Left cardiac atrium (tissue), 4 donors: ENCODE data around the gene THG1L. TPM values are rescaled to one million over a fixed set of nuclear protein-coding genes. Genes with fewer than 3 reads are reported as not detected.
"Not testable (repeated sequence)": the region's sequence is repeated elsewhere in the genome, so short reads cannot be mapped to it uniquely, and the experiment has no call there.

Source experiments
- ATAC-seq, 2 donors: fragments of 200-7000 bp; cut with Tn5 transposase; one replicate each; pipeline ENCODE4 v1.9.1; 2020; ENCODE audit warnings: mild to moderate bottlenecking in 2 of 2, moderate library complexity in 2 of 2
- DNase-seq: peaks from one replicate; pipeline ENCODE4 v3.0.0-alpha.2; 2020
- intact Hi-C, 2 donors: fragments of 100-400 bp; cut with DNase I; formaldehyde crosslinking; loops; one replicate each; pipeline versions ENCODE4 v1.14.1 to v1.15.1; 2022 to 2023
- total RNA-seq, 2 donors: library from RNA; stranded (reverse); fragmentation: NEBNext Ultra II Directional; extraction: Animal tissue kit (Norgen Biotek cat#: 25700); gene quantifications; one replicate each; pipeline ENCODE4 v1.2.1, GENCODE V29; 2021
- donor health status: DM: no; HTN: yes; CAD: no.
- donor health status: DM: no; HTN: yes; CAD: no; lungs with severe emphysema.
- donor health status: DM: yes; HTN: yes; CAD: no.
- donor health status: Dilated cardiomyopathy.

THG1L gene
- total RNA-seq, 2 donors from 2014 or later: 5.6 to 5.9 TPM

DNA sequence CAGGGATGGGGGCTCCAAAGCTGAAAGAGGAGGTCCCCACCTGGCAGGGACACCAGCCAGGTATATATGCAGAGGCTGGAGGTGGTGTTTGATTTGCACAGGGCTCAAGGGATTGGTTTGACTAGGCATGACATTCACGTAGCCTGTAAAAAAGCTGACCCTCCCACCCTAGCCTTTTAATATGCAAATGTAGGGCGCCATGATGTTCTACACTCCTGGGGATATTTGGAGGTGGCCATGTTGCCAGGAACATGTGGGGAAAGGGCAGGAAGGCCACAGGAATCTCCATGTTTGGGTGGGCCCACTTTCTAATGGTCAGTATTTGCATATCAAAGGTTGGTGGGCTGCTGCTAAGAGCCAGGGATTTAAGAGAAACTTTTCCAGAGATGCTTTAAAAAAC lies 12.0 kb upstream of the THG1L start:
- no peak for DNase-seq
- ATAC-seq: no peak

DNA sequence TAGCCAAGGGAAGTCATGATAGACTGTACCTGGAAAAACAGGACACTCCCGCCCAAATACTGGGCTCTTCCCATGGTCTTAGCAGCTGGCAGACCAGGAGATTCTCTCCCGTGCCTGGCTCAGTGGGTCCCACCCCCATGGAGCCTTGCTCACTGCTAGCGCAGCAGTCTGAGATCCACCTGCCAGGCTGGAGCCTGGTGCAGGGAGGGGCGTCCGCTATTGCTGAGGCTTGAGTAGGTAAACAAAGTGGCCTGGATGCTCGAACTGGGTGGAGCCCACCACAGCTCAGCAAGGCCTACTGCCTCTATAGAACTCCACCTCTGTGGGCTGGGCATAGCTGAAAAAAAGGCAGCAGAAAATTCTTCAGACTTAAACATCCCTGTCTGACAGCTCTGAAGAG lies 10.1 kb upstream of the THG1L start:
- ATAC-seq (no peak), DNase-seq (no peak)
- intact Hi-C loops: no loop called here

More for the DNA sequence above, 12.0 kb upstream of the THG1L start:
- intact Hi-C loops: loop anchor here (5.0 to 10.0 kb wide), 4 partner anchors 54 to 374 kb away; a partner anchor contains a TSS

DNA sequence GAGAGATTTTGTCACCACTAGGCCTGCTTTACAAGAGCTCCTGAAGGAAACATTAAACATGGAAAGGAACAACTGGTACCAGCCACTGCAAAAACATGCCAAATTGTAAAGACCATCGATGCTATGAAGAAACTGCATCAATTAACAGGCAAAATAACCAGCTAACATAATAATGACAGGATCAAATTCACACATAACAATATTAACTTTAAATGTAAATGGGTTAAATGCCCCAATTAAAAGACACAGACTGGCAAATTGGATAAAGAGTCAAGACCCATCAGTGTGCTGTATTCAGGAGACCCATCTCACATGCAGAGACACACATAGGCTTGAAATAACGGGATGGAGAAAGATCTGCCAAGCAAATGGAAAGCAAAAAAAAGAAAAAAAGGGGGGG lies 8.3 kb upstream of the THG1L start:
- ATAC-seq, intact Hi-C loops, DNase-seq: not testable (repeated sequence)

DNA sequence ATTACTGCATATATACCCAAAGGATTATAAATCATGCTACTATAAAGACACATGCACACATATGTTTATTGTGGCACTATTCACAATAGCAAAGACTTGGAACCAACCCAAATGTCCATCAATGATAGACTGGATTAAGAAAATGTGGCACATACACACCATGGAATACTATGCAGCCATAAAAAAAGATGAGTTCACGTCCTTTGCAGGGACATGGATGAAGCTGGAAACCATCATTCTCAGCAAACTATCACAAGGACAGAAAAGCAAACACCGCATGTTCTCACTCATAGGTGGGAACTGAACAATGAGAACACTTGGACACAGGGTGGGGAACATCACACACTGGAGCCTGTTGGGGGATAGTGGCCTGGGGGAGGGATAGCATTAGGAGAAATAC lies 4.6 kb upstream of the THG1L start:
- DNase-seq, ATAC-seq, intact Hi-C loops: not testable (repeated sequence)

DNA sequence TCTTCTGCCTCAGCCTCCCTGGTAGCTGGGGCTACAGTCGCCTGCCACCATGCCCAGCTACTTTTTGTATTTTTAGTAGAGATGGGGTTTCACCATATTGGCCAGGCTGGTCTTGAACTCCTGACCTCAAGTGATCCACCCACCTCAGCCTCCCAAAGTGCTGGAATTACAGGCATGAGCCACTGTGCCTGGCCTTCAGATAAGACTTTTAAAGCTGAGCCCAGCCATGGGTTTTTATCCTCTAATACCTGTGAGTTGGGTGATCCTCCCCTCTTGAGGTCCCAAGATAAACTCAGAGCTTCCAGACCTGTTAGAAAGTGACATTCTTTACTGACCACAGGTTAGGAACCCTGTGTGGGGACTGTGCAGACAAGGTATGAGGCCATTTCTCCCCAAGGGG lies 3.4 kb upstream of the THG1L start:
- ATAC-seq, intact Hi-C loops, DNase-seq: not testable (repeated sequence)

DNA sequence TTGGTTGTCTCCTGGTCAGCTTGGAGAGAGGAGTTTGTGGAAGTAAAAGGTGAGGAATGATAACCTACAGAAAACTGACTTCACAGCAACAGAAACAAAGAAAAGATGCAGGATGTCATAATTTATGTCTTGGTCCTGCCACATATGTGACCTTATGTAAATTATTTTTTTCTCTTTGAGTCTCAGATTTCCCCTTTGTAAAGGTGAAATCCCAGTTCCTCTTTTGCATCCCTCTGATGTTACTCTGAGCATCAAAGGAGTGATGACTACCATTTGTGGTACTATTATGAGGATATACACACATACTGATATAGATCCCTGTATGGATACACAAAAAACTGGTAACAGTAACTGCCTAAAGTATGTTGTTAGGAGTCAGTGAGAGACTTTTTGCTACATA lies 1.4 kb upstream of the THG1L start:
- DNase-seq (no peak), ATAC-seq (no peak)
- intact Hi-C loops: no loop called here

DNA sequence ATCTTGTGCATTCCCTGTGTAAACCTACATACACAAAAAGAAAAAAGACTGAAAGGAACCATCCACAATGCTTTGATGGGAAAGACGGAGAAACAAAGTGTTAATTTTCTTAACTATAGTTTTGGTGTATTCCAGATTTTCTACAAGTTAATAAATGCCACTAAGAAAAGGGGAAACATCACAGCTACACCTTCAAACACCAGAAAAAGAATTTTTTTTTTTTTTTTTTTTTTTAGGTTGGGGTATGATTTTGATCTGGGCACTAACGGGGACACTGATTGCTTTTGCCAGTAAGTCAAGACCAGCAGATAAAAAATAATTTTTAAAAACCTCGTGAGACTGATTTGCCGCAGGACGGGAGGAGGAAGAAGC lies 334 bp upstream of the THG1L start:
- ATAC-seq (no peak), DNase-seq (no peak)
- intact Hi-C loops: no loop called here

DNA sequence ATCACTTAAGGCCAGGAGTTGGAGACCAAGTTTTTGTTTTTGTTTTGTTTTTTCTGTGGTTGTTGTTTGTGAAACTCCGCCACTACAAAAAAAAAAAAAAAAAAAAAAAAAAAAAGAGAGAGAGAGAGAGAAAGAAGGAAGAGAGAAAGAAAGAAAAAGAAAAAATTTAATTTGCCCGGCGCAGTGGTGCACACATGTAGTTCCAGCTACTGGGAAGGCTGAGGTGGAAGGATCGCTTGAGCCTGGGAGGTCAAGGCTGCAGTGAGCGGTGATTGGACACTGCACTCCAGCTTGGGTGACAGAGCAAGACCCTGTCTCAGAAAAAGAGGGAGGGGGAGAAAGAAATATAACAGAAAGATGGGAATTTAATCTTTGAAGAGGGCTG lies 902 bp downstream of the THG1L start:
- DNase-seq: no peak
- intact Hi-C loops: no loop called here
- ATAC-seq: no peak

DNA sequence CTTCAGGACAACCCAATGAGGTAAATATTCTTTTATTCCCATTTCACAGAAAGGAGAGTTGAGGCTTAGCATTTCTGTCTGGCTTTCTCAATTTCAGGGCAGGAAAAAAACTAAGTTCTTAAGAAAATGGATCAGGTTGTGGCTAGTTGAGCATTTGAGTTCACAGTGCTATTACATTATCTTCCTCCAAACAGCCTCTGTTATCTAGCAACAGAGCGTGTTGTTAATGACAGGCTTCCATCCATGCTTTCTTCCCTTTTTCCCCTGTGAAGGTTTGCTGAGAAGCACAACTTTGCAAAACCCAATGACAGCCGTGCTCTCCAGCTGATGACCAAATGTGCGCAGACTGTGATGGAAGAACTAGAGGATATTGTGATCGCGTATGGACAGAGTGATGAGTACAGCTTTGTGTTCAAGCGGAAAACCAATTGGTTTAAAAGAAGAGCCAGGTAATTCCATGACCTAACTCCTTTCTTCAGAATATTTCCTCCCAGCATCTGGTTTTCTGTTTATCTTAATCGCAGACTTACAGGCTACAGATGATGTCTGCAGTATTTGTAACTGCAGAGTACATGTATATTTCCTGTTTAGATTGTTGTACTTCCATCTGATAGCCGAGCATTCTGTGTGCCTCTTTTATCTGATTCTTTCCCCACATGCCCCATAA lies 1.5 kb downstream of the THG1L start:
- intact Hi-C loops: no loop called here
- no peak for ATAC-seq

DNA sequence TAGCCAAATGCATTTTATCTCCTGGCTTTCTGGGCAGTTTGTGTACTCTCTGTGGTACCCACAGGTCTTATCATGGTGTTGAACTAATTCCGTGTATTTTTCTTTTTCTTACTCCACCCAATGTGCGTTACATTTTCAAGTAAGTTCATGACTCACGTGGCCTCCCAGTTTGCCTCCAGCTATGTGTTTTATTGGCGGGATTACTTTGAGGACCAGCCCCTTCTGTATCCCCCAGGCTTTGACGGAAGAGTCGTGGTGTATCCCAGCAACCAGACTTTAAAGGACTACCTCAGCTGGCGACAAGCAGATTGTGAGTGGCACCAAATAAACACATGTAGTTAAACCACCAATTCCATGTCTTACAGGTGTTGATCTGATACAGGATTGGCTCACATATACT lies 3.2 kb downstream of the THG1L start:
- DNase-seq: no peak
- no peak for ATAC-seq
- intact Hi-C loops: no loop called here

More for the DNA sequence above, 1.5 kb downstream of the THG1L start:
- DNase-seq: no peak

DNA sequence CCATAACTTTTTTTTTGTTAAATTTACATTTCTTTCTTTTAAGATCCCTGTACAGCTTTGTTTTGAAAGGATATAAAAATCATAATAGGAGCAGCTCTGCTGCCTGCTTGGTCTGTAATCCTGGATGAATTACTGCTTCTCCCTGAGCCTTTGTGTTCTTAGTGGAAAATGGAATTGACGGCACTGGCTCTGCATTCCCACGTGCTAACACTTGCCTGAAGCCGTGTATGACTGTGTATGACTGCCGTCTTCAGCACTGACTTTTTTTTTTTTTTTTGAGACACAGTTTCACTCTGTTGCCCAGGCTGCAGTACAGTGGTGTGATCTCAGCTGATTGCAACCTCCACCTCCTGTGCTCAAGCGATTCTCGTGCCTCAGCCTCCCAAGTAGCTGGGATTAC lies 4.8 kb downstream of the THG1L start:
- intact Hi-C loops: no loop called here
- no peak for DNase-seq
- ATAC-seq: no peak

DNA sequence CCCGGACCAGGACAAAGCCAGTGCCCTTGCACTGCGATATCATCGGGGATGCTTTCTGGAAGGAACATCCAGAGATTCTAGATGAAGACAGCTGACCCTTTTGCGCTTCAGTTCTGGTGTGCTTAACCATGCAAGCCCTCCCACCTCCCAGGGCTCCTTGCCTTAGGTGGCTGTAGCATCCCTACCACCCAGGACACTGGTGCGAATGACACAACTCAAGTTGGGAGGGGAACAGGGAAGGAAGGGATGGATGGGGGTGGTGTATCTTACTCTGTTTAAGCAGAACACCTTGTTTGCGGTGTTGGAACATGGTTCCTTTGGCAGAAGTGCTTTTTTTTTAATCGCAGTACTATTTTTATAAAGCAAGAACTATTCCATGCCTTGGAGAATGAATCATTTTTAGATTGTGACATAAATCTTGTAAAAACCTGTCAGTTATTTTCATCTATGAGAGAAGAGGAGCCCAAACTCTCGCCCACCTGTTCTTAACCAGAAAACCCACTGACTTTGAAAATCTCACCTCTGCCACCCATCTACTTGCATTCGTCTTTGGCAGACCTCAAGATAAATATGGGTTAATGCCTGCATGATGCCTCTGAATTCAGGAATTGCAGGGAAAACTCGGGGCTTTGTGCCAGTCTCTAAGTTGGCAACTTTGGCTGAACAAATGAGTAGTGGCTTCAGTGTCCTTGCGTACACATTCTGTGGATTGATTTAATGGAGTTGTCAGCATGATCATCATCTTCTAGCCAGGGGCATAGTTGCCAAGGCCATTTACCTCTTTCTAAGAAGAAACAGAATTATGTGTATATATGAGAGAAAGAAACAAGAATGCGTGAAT lies 8.4 kb downstream of the THG1L start:
- intact Hi-C loops: no loop called here
- no peak for DNase-seq
- ATAC-seq: no peak

DNA sequence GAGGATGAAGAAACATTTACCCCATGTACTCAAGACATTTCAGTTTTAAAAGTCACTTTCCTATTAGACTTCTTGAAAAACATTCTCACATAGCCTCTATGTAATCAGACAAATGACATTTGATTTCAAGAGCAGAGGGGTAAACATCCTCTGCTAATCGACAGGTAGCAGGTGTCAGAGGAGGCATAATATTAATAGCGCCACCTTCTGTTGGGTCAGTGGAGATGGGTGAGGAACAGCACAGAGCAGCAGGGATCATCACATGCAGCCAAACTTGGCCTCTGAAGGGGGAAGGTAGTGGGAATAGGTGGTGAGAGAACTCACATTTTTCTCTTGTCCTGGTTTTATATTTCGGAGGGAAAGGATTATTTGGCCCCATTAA lies 9.0 kb downstream of the THG1L start:
- intact Hi-C loops: no loop called here
- no peak for ATAC-seq
- no peak for DNase-seq

DNA sequence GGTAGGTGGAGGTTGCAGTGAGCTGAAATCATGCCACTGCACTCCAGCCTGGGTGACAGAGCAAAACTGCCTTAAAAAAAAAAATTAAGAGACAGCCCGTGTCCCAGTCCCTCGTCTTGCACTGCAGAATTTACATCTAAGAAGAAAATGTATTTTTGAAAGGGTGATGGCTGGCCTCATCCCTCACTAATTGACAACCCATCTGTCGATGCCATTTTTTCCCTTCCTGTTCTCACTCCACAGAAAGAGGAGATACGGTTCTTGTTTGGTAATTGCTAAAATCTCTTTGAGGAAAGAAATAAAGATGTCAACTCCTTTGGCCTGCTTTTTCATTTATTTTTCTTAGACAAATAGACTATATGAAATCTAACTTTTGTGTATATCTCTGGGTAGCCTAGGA lies 9.9 kb downstream of the THG1L start:
- DNase-seq: no peak
- intact Hi-C loops: no loop called here

DNA sequence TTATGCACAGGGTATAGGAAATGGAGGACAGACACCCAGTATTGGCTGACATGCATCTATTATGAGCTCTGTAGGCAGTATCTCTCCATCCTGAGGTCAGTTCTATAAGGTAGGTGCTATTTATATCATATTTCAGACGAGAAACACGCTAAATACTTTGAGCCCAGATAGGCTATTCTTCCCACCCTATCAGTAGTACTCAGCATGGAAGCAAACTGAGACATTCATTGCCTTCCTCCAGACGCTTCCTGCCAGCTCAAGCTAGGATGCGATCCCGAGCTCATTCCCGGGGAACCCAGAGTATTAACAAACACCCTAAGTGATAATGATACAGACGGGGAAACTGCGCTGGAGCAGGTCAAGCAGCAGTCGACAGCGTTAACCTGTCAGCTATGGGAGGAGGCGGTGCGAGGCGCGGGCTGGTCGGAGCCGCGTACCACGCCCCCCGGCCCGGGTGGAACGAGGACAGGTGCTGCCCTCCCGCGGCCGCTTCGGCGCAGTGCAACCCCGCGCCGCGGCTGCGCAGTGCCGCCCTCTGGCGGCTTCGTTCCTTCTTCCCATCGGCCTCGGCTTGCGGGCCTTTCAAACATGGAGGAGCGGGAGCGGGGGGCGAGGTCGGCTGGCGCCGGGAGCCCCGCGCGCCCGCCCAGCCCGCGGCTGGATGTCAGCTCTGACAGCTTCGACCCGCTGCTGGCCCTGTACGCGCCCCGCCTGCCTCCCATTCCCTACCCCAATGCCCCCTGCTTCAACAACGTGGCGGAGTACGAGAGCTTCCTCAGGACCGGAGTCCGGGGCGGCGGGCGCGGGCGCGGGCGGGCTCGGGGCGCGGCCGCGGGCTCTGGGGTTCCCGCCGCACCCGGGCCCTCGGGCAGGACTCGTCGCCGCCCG lies 12.2 kb downstream of the THG1L start, which contains the start of gene LSM11:
Gene LSM11, plus strand, starts transcription at position 550 of the 888 bp plus-strand sequence. Its CDS starts 39 bp downstream, at position 589.
- peak; percentile 95 to 98 for ATAC-seq
- intact Hi-C loops: no loop called here
- DNase-seq: peak; percentile 92

More for the DNA sequence above, 9.9 kb downstream of the THG1L start:
- no peak for ATAC-seq

DNA sequence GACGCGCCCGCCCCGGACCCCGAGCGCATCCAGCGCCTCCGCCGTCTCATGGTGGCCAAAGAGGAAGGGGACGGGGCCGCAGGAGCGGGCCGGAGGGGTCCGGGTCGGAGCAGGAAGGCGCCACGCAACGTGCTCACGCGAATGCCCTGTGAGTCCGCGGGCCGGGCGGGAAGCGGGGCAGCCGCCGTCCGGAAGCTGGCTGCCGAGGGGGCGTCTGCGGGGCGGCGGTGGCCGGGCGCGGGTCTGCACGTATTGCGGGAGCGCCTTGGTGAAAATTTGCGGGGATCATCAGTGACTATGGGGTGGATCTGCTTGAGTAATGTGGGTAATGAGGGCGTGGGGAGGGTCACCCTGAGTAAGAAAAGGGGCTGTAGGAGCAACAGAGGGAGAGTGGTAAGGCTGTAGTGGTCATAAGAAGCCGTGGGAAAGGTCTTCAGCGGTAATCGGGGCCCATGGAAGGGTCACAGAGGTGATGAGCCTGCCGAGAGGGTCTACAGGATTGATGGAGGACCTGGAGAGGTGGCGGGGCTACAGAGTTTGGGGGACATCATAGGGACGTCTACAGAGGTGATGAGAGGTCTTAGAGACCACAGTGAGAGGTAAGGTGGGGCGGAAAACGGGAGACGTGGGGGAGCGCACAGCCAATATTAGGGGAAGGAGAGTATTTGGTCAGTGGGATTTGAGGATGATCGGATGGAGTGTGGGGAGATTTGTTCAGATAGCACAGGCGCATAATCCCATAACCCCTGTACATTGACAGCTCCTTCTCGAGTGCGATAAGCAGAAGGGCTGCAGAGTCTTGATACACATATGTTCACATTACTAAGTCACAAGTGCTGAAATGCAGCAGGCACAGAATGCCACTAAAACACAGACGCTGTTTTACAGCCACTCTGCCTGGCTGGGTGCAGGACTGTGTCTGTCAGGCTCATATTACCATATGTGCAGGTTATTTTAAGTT lies 13.1 kb downstream of the THG1L start:
- DNase-seq: peak; percentile 28
- peak in 1 of 2 donors; percentile 25 for ATAC-seq
- intact Hi-C loops: no loop called here

DNA sequence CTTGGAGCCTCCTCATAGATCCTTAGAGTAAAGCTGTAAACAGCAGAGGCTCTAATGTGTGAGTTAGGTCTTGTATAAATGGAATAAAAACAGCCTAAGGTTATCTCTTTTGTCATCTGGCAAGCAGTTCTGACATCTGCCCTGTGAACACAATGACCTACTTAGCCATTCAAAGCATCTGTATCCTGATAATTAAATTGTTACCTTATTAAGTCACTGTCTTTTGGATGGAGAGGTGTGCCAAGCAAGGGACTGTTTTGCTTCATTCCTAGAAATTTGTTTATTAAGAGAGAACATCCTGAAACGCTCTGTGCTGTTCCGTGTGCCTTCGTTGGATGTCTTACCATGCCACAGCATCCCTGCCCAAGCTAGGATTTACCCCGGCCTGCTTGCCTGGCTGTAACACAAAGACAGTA lies 13.8 kb downstream of the THG1L start:
- intact Hi-C loops: no loop called here
- DNase-seq (no peak), ATAC-seq (no peak)

DNA sequence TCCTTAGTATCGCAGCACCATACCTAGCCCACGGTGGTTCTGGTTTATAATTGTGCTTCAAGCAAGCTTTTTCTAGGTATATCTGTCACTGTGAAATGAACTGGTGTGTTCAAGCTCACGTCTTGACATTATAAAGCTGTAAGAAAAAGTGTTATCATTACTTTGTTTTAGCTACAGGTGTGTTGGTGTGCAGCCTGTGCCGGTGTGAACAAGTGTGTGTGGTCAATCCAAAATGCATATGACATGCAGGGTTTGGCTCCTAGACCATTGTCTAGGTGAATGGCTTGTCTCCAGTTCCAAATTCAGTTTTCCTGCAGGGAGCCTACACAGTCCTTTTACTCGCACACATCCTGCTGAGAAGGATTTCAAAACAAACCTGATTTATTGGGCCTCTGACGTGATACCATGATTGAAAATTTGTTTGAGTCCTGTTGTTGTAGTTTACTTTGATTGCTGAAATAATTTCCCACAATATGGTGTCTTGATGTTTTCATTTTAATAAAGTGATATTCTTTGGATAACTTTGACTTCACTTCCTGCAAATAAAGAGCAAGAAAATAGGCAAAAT lies 16.0 kb downstream of the THG1L start:
- no peak for DNase-seq
- ATAC-seq: no peak
- intact Hi-C loops: no loop called here
